HG02588 (cell line): ENCODE results near the gene C1orf56.

Experiments
- ATAC-seq: cut with Tn5 transposase; IDR thresholded peaks from one replicate; pipeline ENCODE4 v1.9.1; 2021; ENCODE audit warnings: mild to moderate bottlenecking, moderate library complexity; ENCODE audit not compliant: unreplicated experiment

C1orf56 gene

GRCh38 chr1:151013518-151013917, 34.0 kb upstream of the C1orf56 start:
- no peak for ATAC-seq

GRCh38 chr1:151024540-151025146, 22.9 kb upstream of the C1orf56 start:
- no peak for ATAC-seq

GRCh38 chr1:151026460-151026859, 21.1 kb upstream of the C1orf56 start:
- ATAC-seq: no peak

GRCh38 chr1:151032164-151032563, 15.4 kb upstream of the C1orf56 start:
- ATAC-seq: no peak

- ATAC-seq: no peak
Observed at GRCh38 chr1:151035167-151035566, 12.4 kb upstream of the C1orf56 start.

- ATAC-seq: no peak
Observed at GRCh38 chr1:151036356-151036755, 11.2 kb upstream of the C1orf56 start, which contains the start of gene BNIPL. TSS of gene BNIPL (plus strand) at chr1:151036586. CDS start at chr1:151036726, 140 bp downstream.

GRCh38 chr1:151037032-151037431, 10.5 kb upstream of the C1orf56 start:
- no peak for ATAC-seq

GRCh38 chr1:151039521-151039920, 8.0 kb upstream of the C1orf56 start:
- ATAC-seq: no peak

- ATAC-seq: no peak
Observed at GRCh38 chr1:151043163-151043562, 4.4 kb upstream of the C1orf56 start.

- peak; percentile 50 for ATAC-seq
Observed at GRCh38 chr1:151047925-151048644, 534 bp downstream of the C1orf56 start.

GRCh38 chr1:151048645-151049032, 1.1 kb downstream of the C1orf56 start:
- ATAC-seq: no peak

- ATAC-seq: no peak
Observed at GRCh38 chr1:151049458-151049857, 1.9 kb downstream of the C1orf56 start.

- no peak for ATAC-seq
Observed at GRCh38 chr1:151050051-151050688, 2.6 kb downstream of the C1orf56 start.

GRCh38 chr1:151051356-151052009, 3.9 kb downstream of the C1orf56 start:
- no peak for ATAC-seq

GRCh38 chr1:151054971-151055547, 7.5 kb downstream of the C1orf56 start:
- no peak for ATAC-seq

GRCh38 chr1:151055581-151055980, 8.0 kb downstream of the C1orf56 start:
- no peak for ATAC-seq

- ATAC-seq: no peak
Observed at GRCh38 chr1:151056149-151056548, 8.6 kb downstream of the C1orf56 start.

- no peak for ATAC-seq
Observed at GRCh38 chr1:151058692-151059091, 11.1 kb downstream of the C1orf56 start.

- ATAC-seq: peak; percentile 72
Observed at GRCh38 chr1:151059109-151060006, 11.8 kb downstream of the C1orf56 start, which contains the start of gene CDC42SE1. TSS of gene CDC42SE1 (minus strand) at chr1:151059622. CDS start at chr1:151055730, 3,892 bp downstream.
